Natural killer cell (primary cell): ENCODE results near the gene CHD3. TPM values are rescaled to one million over a fixed set of nuclear protein-coding genes. Genes with fewer than 3 reads are reported as not detected.
A peak's percentile ranks its signal among the peaks of the same experiment; 100 is the strongest.

Experiments
- ATAC-seq, 3 donors: fragments of 150-1000 bp in 2 of 3; fragments of 200-7000 bp in 1 of 3; cut with Tn5 transposase; 1 replicate in 1 of 3; 2 replicates in 2 of 3; pipeline ENCODE4 v1.10.0; 2021; ENCODE audit warnings: mild to moderate bottlenecking in 2 of 3, moderate library complexity in 2 of 3
- DNase-seq, 2 donors: peaks; one replicate each; pipeline versions ENCODE4 v3.0.0 to v3.0.0-alpha.2; 2013 to 2021; ENCODE audit warnings: mixed read lengths in 1 of 2
- H3K27ac ChIP-seq: one replicate; pipeline ENCODE4 v1.5.1; 2013; ENCODE audit warnings: mild to moderate bottlenecking, low read length
- H3K27me3 ChIP-seq: one replicate; pipeline ENCODE4 v1.6.1; 2013; ENCODE audit warnings: low read length; ENCODE audit not compliant: control insufficient read depth, insufficient read depth
- H3K36me3 ChIP-seq: one replicate; pipeline ENCODE4 v1.6.1; 2013; ENCODE audit warnings: low read length; ENCODE audit not compliant: control insufficient read depth, insufficient read depth
- H3K4me1 ChIP-seq: one replicate; pipeline ENCODE4 v1.6.1; 2013; ENCODE audit warnings: low read length; ENCODE audit not compliant: control insufficient read depth, insufficient read depth
- H3K4me3 ChIP-seq: one replicate; pipeline ENCODE4 v1.5.1; 2013; ENCODE audit warnings: low read length
- H3K9me3 ChIP-seq: one replicate; pipeline ENCODE4 v1.6.1; 2013; ENCODE audit warnings: low read length; ENCODE audit not compliant: control insufficient read depth, insufficient read depth
- H3K27ac Mint-ChIP-seq, 2 donors: one replicate each; pipeline ENCODE4 v1.8.0; 2022; ENCODE audit warnings: mild to moderate bottlenecking in 2 of 2, mixed read lengths in 2 of 2, moderate library complexity in 1 of 2
- H3K27me3 Mint-ChIP-seq, 2 donors: one replicate each; pipeline ENCODE4 v1.8.0; 2022; ENCODE audit warnings: low read depth in 2 of 2, mixed read lengths in 2 of 2
- H3K36me3 Mint-ChIP-seq: one replicate; pipeline ENCODE4 v1.8.0; 2022; ENCODE audit warnings: mixed read lengths
- H3K4me1 Mint-ChIP-seq, 2 donors: one replicate each; pipeline ENCODE4 v1.8.0; 2022; ENCODE audit warnings: mixed read lengths in 2 of 2
- H3K4me3 Mint-ChIP-seq: one replicate; pipeline ENCODE4 v1.8.0; 2022; ENCODE audit warnings: mild to moderate bottlenecking, moderate library complexity, mixed read lengths
- H3K9me3 Mint-ChIP-seq, 2 donors: one replicate each; pipeline ENCODE4 v1.8.0; 2022; ENCODE audit warnings: mixed read lengths in 2 of 2
- CTCF ChIP-seq: fragments of 200-600 bp; IDR thresholded peaks from one replicate; pipeline ENCODE4 v1.8.0; 2022; ENCODE audit warnings: antibody characterized with exemption
- WGBS: methylation state at CpG from one replicate; pipeline ENCODE4 v1.1.7; 2013; ENCODE audit warnings: missing lambda C conversion rate; ENCODE audit not compliant: insufficient coverage; 5-methylcytosine and 5-hydroxymethylcytosine counted together
- intact Hi-C: fragments of 100-400 bp; cut with micrococcal nuclease; formaldehyde crosslinking; loops from one replicate; pipeline ENCODE4 v1.14.2; 2022
- total RNA-seq, 4 donors: library from RNA; stranded (reverse); fragments of 120-200 nt in 1 of 4; gene quantifications; one replicate each; pipeline versions ENCODE4 v1.2.3 to v1.2.4, GENCODE V29; 2013 to 2022

CHD3 gene
- total RNA-seq, 3 donors from 2014 or later (not counting 1 experiment from before 2014, with no cell fraction given): 215 to 275 (median 218) TPM

- Histone ChIP-seq H3K27me3 (no peaks in the 10 kb centered on the region), H3K4me1 (peaks cover 65% of the 10 kb centered on the region), H3K4me3 (peak overlapping the region; percentile 92), H3K9me3 (no peaks in the 10 kb centered on the region), H3K36me3 (peaks cover 2% of the 10 kb centered on the region), H3K27ac (peak overlapping the region; percentile 100)
- TF ChIP-seq CTCF: no peak
- H3K27me3 Mint-ChIP-seq: peaks cover 0 to 4% of the 10 kb centered on the region in 2 donors
- H3K36me3 Mint-ChIP-seq: no peaks in the 10 kb centered on the region
- peak; percentile 90 for DNase-seq
- WGBS: 0% methylated on average over 46 of the region's 46 CpGs
- peak overlapping the region; percentile 100 for H3K4me3 Mint-ChIP-seq
- peak; percentile 17 to 43 (median 19) for ATAC-seq
- intact Hi-C loops: loop anchor here (1.0 to 10.0 kb wide), 9 partner anchors 8 to 535 kb away; partner anchors contain the start of genes CNTROB, CTC1, EIF5A and KDM6B
- H3K4me1 Mint-ChIP-seq: peaks cover 58 to 88% of the 10 kb centered on the region in 2 donors
- H3K9me3 Mint-ChIP-seq: no peaks in the 10 kb centered on the region
- peak overlapping the region; percentile 100 for H3K27ac Mint-ChIP-seq
Observed at GRCh38 chr17:7841915-7842379, 46.6 kb upstream of the CHD3 start.

- Mint-ChIP-seq H3K4me1 (peaks cover 51 to 86% of the 10 kb centered on the region in 2 donors), H3K27ac (peak overlapping the region; percentile 100), H3K4me3 (peak overlapping the region; percentile 100), H3K9me3 (no peaks in the 10 kb centered on the region), H3K27me3 (peaks cover 0 to 2% of the 10 kb centered on the region in 2 donors), H3K36me3 (no peaks in the 10 kb centered on the region)
- peak; percentile 44 to 70 (median 55) for ATAC-seq
- WGBS: under 1% methylated on average over 47 of the region's 47 CpGs
- H3K27me3 ChIP-seq: no peaks in the 10 kb centered on the region
- H3K9me3 ChIP-seq: no peaks in the 10 kb centered on the region
- H3K27ac ChIP-seq: peak overlapping the region; percentile 100
- H3K4me3 ChIP-seq: peak overlapping the region; percentile 92
- peaks cover 2% of the 10 kb centered on the region for H3K36me3 ChIP-seq
- H3K4me1 ChIP-seq: peaks cover 61% of the 10 kb centered on the region
- peak; percentile 95 to 98 for DNase-seq
- intact Hi-C loops: loop anchor here (1.0 to 10.0 kb wide), 9 partner anchors 8 to 535 kb away; partner anchors contain the start of genes CNTROB, CTC1, EIF5A and KDM6B
- TF ChIP-seq CTCF: no peak
Observed at GRCh38 chr17:7842380-7843256, 46.0 kb upstream of the CHD3 start.

- peaks cover 6% of the 10 kb centered on the region for H3K36me3 ChIP-seq
- H3K9me3 Mint-ChIP-seq: no peaks in the 10 kb centered on the region
- ATAC-seq (no peak), DNase-seq (no peak)
- peak overlapping the region; percentile 100 for H3K27ac ChIP-seq
- H3K27me3 Mint-ChIP-seq: peaks cover 0 to 2% of the 10 kb centered on the region in 2 donors
- H3K27me3 ChIP-seq: no peaks in the 10 kb centered on the region
- H3K4me3 ChIP-seq: peak overlapping the region; percentile 92
- 0% methylated on average over 17 of the region's 17 CpGs for WGBS
- H3K4me3 Mint-ChIP-seq: peak overlapping the region; percentile 100
- H3K4me1 ChIP-seq: peaks cover 58% of the 10 kb centered on the region
- peak overlapping the region; percentile 100 for H3K27ac Mint-ChIP-seq
- no peak for TF ChIP-seq CTCF
- intact Hi-C loops: loop anchor here (2.0 to 10.0 kb wide), 7 partner anchors 44 to 536 kb away; partner anchors contain the start of genes CNTROB, CTC1, EIF5A and PFAS
- H3K4me1 Mint-ChIP-seq: peaks cover 49 to 82% of the 10 kb centered on the region in 2 donors
- H3K36me3 Mint-ChIP-seq: no peaks in the 10 kb centered on the region
- H3K9me3 ChIP-seq: no peaks in the 10 kb centered on the region
Observed at GRCh38 chr17:7843257-7843535, 45.4 kb upstream of the CHD3 start.
